ENCODE measurements around the gene NEURL1.
A peak's percentile ranks its signal among the peaks of the same experiment; 100 is the strongest.

NEURL1 gene

GRCh38 chr10:103535595-103535994 is 42.1 kb downstream of the NEURL1 start:
- no peak overlapping the region for H3K4me3 ChIP-seq (ENCODE audit: low read depth, low read length)
- DNase-seq (ENCODE audit: low read depth, low spot score): no peak
- in situ Hi-C loops (cut with HindIII; ENCODE audit: low sequenced_read_pairs): no loop called here
- no peak for TF ChIP-seq CTCF (IDR thresholded peaks at IDR 0.05; ENCODE audit: low read depth, low read length)

GRCh38 chr10:103539751-103540150 is 46.2 kb downstream of the NEURL1 start:
- no peak for DNase-seq (ENCODE audit: low read depth, low spot score)
- H3K4me3 ChIP-seq (ENCODE audit: low read depth, low read length): no peak overlapping the region
- TF ChIP-seq CTCF (IDR thresholded peaks at IDR 0.05; ENCODE audit: low read depth, low read length): no peak
- in situ Hi-C loops (cut with HindIII; ENCODE audit: low sequenced_read_pairs): no loop called here

GRCh38 chr10:103540722-103541121 is 47.2 kb downstream of the NEURL1 start:
- no peak for TF ChIP-seq CTCF (IDR thresholded peaks at IDR 0.05; ENCODE audit: low read depth, low read length)
- H3K4me3 ChIP-seq (ENCODE audit: low read depth, low read length): no peak overlapping the region
- DNase-seq (ENCODE audit: low read depth, low spot score): no peak
- in situ Hi-C loops (cut with HindIII; ENCODE audit: low sequenced_read_pairs): no loop called here

- H3K4me3 ChIP-seq (ENCODE audit: low read depth, low read length): no peak overlapping the region
- TF ChIP-seq CTCF (IDR thresholded peaks at IDR 0.05; ENCODE audit: low read depth, low read length): no peak
- no peak for DNase-seq (ENCODE audit: low read depth, low spot score)
- in situ Hi-C loops (cut with HindIII; ENCODE audit: low sequenced_read_pairs): no loop called here
Measured at GRCh38 chr10:103541616-103542015, 48.1 kb downstream of the NEURL1 start.

- peak; percentile 66 for TF ChIP-seq CTCF (IDR thresholded peaks at IDR 0.05; ENCODE audit: low read depth, low read length)
- in situ Hi-C loops (cut with HindIII; ENCODE audit: low sequenced_read_pairs): no loop called here
- peak overlapping the region; percentile 2 for H3K4me3 ChIP-seq (ENCODE audit: low read depth, low read length)
- peak; percentile 27 for DNase-seq (ENCODE audit: low read depth, low spot score)
Measured at GRCh38 chr10:103542764-103543616, 49.5 kb downstream of the NEURL1 start.

GRCh38 chr10:103543617-103544525 is 50.4 kb downstream of the NEURL1 start:
- no peak for DNase-seq (ENCODE audit: low read depth, low spot score)
- in situ Hi-C loops (cut with HindIII; ENCODE audit: low sequenced_read_pairs): no loop called here
- H3K4me3 ChIP-seq (ENCODE audit: low read depth, low read length): no peak overlapping the region
- TF ChIP-seq CTCF (IDR thresholded peaks at IDR 0.05; ENCODE audit: low read depth, low read length): no peak
